ENCODE data around the gene ECEL1.

The ECEL1 gene

DNA sequence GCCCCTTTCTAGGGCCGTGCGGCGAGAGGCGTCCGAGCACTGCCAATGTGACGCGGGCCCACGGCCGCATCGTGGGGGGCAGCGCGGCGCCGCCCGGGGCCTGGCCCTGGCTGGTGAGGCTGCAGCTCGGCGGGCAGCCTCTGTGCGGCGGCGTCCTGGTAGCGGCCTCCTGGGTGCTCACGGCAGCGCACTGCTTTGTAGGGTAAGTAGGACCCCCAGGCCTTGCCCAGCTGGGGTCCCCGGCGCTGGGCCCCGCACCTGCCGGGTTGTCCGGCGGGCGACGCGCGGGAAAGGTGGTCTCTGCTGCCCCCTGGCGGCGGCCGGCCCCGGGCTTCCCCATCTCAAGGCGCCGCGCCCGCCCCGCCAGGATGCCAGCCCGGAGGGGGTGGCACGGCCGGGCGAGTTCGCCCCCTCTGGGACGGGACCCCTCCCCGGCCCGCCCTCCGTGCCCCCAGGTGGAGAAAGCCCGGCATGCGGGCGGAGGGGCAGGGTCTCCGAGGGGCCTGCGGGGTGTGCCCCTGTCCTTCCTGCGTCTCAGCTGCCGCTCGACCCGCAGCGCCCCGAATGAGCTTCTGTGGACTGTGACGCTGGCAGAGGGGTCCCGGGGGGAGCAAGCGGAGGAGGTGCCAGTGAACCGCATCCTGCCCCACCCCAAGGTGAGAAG lies 34.5 kb upstream of the ECEL1 start:
- peak; percentile 28 for DNase-seq

GRCh38 chr2:232521098-232521497 lies 33.5 kb upstream of the ECEL1 start:
- DNase-seq, result no peak

GRCh38 chr2:232520489-232520888 lies 32.9 kb upstream of the ECEL1 start:
- no peak for DNase-seq

- no peak for DNase-seq
Observed at GRCh38 chr2:232519581-232520438, 32.2 kb upstream of the ECEL1 start, which contains the start of gene PRSS56. Gene PRSS56, plus strand, starts transcription at chr2:232520388. Its CDS starts 211 bp downstream, at chr2:232520599.

- no peak for DNase-seq
Observed at GRCh38 chr2:232518844-232519243, 31.2 kb upstream of the ECEL1 start.

DNA sequence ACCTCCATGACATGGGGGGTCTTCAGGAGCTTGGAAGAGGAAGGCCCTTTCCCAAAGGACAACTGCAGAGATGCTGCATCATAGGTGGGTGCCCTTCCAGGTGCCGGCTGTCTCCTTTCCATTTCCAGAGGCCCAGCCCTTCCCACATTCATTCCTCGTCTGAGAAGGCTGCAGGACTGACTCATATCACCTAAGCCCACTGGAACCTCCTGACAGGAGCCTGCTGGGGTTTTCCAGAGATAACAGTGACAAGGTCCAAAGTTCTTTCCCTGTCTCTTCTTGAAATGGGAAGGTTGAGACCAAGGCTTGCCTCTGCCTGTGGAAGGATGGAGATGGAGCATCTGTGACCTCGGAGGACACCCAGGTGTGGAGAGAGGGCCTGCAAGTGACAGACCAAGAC lies 28.9 kb upstream of the ECEL1 start:
- no peak for DNase-seq

- DNase-seq, result no peak
Observed at GRCh38 chr2:232515639-232516038, 28.0 kb upstream of the ECEL1 start.

DNA sequence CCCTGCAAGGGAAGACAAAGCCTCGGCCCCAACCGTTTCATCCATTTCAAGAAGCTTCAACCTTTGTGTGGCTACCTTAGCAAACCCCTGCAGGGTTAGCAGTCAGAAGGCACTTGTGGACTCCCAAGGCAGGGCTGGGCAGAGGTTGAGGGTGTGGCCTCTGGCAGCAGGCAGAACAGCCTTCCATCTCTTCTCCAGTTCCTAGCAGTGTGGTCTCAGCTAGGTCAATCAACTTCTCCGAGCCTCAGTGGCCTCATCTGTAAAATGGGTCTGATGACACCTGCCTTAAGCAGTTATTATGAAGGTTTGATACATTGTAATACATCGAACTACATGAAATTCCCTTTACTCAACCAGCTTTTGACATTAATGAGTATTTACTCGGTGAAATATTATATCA lies 25.7 kb upstream of the ECEL1 start:
- DNase-seq, result no peak

- no peak for DNase-seq
Observed at GRCh38 chr2:232512602-232513001, 25.0 kb upstream of the ECEL1 start.

- no peak for DNase-seq
Observed at GRCh38 chr2:232511336-232511890, 23.8 kb upstream of the ECEL1 start.

GRCh38 chr2:232508251-232508650 lies 20.6 kb upstream of the ECEL1 start:
- no peak for DNase-seq

DNA sequence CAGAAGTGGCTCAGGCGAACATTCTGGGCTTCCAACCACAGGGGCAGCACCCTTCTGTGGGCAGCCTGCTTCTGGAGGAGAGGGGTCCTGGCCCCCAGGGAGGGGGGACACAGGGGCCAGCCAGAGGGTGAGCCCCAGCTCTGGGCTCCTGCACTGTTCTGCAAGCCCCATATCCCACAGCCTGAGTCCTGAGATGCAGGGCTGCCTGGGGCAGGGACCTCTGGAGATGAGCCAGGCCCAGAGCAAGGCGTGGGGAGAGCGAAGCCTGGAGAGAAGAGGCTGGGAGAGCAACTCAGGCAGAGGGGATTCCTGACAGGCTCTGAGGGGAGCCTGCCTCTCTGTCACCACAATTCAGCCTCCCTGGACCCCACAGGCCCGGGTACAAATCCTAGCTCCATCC lies 19.1 kb upstream of the ECEL1 start:
- DNase-seq, result no peak

DNA sequence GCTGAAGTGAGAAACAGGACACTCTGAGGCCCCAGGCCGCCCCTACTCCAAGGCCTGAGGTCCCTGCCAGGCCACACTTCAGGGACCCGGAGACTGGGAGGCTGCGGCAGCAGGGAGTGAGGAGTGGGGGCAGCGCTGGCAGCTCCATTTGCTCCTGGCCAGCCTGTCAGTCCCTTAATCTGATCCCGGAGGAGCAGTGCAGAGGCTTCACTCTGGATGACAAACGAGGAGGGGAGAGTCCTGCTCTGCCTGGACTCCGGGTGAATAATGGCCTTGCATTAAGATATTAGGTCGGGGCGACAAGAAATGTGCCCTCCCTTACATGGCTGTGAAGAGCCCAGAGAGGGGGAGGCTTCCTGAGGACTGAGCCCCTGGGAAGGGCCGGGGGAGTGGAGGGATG lies 18.2 kb upstream of the ECEL1 start:
- no peak for DNase-seq

GRCh38 chr2:232504438-232504837 lies 16.8 kb upstream of the ECEL1 start:
- DNase-seq, result no peak

GRCh38 chr2:232503809-232504323 lies 16.2 kb upstream of the ECEL1 start:
- DNase-seq, result no peak

DNA sequence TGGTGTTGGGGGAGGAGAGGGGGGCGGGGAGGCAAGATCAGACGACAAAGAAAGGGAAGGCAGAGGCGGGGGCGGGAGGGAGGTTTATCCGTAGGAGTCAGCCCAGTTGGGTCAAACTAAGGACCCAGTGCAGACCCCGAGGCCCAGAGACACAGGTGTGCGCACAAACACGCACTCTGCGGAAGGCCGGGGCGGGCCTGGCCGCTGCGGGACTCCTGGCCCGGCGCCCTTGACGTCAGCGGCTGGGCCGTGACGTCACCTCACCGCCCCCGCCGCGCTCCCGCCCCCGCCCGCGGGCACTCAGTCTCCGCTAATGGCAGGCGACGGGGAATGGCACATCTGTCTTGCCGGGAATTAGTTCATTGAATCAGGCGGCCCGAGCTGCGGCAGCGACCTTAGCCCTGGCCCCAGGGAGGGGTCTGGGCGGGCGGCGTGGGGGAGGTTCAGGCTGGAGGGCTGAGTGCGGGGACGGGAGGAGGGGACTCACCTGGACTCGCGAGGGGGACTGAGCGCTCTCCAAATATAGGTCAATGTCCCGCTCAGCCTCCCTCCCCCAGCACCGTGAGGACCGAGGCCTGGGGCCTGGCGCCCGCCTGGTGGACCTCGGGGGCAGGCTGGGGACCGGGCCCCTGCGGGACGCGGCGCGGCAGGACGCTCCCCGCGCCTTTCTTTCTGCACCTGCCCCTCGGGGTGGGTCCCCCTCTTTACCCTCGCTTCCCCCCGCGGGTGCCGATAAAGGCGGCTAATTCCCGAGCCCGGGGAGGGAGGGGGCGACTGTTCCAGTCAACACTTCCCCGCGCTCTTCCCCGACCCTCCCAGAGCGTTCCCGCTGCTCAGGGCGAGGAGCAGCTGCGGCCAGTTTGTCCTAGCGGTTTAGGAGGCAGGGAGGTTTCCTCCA lies 15.5 kb upstream of the ECEL1 start:
- no peak for DNase-seq

- no peak for DNase-seq
Observed at GRCh38 chr2:232502511-232502910, 14.9 kb upstream of the ECEL1 start.

GRCh38 chr2:232501794-232502390 lies 14.3 kb upstream of the ECEL1 start:
- no peak for DNase-seq

DNA sequence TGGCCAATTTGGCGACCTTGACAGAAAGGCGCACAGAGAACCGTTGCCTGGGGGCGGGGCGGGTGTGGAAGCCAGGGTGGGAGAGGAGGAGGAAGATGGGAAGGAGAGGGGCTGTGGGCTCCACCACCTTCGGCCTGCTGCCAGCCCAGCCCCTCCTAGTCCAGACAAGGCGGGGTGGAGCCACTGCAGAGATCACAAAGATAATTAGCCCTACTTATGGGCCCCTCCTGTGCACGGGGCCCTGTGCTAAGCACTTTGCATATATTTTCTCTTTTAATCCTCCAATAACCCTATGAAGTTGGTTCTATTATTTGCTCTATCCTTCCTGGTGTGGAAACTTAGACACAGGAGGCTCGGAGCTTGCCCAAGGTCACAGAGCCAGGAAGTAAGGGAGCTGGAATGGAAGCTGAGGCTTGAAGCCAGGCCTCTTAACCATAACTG lies 13.7 kb upstream of the ECEL1 start:
- DNase-seq, result no peak

DNA sequence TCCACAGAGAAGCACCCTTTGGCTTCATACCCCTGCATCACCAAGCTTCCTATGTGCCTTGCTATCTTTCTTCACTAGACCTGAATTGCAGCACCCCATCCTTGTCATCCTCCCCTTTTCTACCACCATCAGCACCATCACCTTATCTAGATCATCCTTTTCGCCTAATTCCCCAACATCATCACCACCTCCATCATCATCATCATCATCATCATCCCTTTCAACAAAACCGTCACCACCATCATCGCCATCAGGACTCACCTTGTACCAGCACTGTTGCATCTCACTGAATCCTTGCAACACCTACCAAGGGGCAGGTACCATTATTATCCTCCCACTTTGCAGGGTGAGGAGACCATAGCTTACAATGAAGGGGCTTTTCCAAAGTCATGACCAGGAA lies 10.8 kb upstream of the ECEL1 start:
- DNase-seq, result no peak

- DNase-seq, result no peak
Observed at GRCh38 chr2:232497348-232497747, 9.7 kb upstream of the ECEL1 start.
